Activated CD4-positive, alpha-beta T cell treated with anti-CD3 and anti-CD28 coated beads, Interleukin-2, amount 10 ng/mL, durations not matched to agents 7 days and 5 days (primary cell): ENCODE results near the gene ASTN2. TPM values are rescaled to one million over a fixed set of nuclear protein-coding genes. Genes with fewer than 3 reads are reported as not detected.

Source experiments
- CTCF ChIA-PET: fragments of 350-600 bp; sonication (Branson Sonifier 250); formaldehyde crosslinking; loops from one replicate; lab custom pipeline; 2021; ENCODE audit warnings: antibody characterized with exemption; lab: Charles Lee
- POLR2A ChIA-PET: fragments of 350-600 bp; sonication (Branson Sonifier 250); formaldehyde crosslinking; loops from one replicate; lab custom pipeline; 2021; ENCODE audit warnings: antibody characterized with exemption; lab: Charles Lee
- DNase-seq: peaks from one replicate; pipeline ENCODE4 v3.0.0-alpha.2; 2020
- H3K27ac Mint-ChIP-seq: one replicate; pipeline ENCODE4 v1.8.0; 2021; ENCODE audit warnings: mild to moderate bottlenecking, moderate library complexity, mixed read lengths
- H3K27me3 Mint-ChIP-seq: one replicate; pipeline ENCODE4 v1.8.0; 2021; ENCODE audit warnings: mixed read lengths
- H3K36me3 Mint-ChIP-seq: one replicate; pipeline ENCODE4 v1.8.0; 2021; ENCODE audit warnings: low read depth, mixed read lengths
- H3K4me1 Mint-ChIP-seq: one replicate; pipeline ENCODE4 v1.8.0; 2021; ENCODE audit warnings: mixed read lengths
- H3K4me3 Mint-ChIP-seq: one replicate; pipeline ENCODE4 v1.8.0; 2021; ENCODE audit warnings: mild to moderate bottlenecking, moderate library complexity, mixed read lengths
- H3K9me3 Mint-ChIP-seq: one replicate; pipeline ENCODE4 v1.8.0; 2021; ENCODE audit warnings: mixed read lengths
- total RNA-seq, 2 experiments: library from RNA; stranded (reverse); gene quantifications; one replicate each; pipeline ENCODE4 v1.2.3, GENCODE V29; 2021

The ASTN2 gene
- total RNA-seq, 2 experiments from 2014 or later = 3.2 to 4.1 TPM

- Mint-ChIP-seq H3K27ac (no peak overlapping the region), H3K27me3 (no peaks in the 10 kb centered on the region), H3K4me3 (no peak overlapping the region), H3K4me1 (no peaks in the 10 kb centered on the region), H3K36me3 (no peaks in the 10 kb centered on the region), H3K9me3 (peaks cover 3% of the 10 kb centered on the region)
- POLR2A ChIA-PET = no interaction called here
- DNase-seq = no peak
- CTCF ChIA-PET = interaction anchor here (1.3 kb wide), 1 partner anchor 11 kb away, joined by 3 read pairs; no protein-coding TSS in a partner anchor
Observed at GRCh38 chr9:117145811-117146490, 268.9 kb downstream of the ASTN2 start.

- H3K36me3 Mint-ChIP-seq = no peaks in the 10 kb centered on the region
- H3K9me3 Mint-ChIP-seq = peaks cover 3% of the 10 kb centered on the region
- no peaks in the 10 kb centered on the region for H3K4me1 Mint-ChIP-seq
- no peaks in the 10 kb centered on the region for H3K27me3 Mint-ChIP-seq
- CTCF ChIA-PET = interaction anchor here (1.3 kb wide), 1 partner anchor 10 kb away, joined by 3 read pairs; no protein-coding TSS in a partner anchor
- POLR2A ChIA-PET = no interaction called here
- H3K27ac Mint-ChIP-seq = no peak overlapping the region
- no peak overlapping the region for H3K4me3 Mint-ChIP-seq
- no peak for DNase-seq
Observed at GRCh38 chr9:117145081-117145480, 269.8 kb downstream of the ASTN2 start.

GRCh38 chr9:117138231-117138630 lies 276.6 kb downstream of the ASTN2 start:
- ChIA-PET POLR2A (no interaction called here), CTCF (no interaction called here)
- no peak overlapping the region for H3K4me3 Mint-ChIP-seq
- H3K9me3 Mint-ChIP-seq = peaks cover 3% of the 10 kb centered on the region
- H3K36me3 Mint-ChIP-seq = no peaks in the 10 kb centered on the region
- no peak for DNase-seq
- no peaks in the 10 kb centered on the region for H3K4me1 Mint-ChIP-seq
- no peaks in the 10 kb centered on the region for H3K27me3 Mint-ChIP-seq
- H3K27ac Mint-ChIP-seq = no peak overlapping the region

DNA sequence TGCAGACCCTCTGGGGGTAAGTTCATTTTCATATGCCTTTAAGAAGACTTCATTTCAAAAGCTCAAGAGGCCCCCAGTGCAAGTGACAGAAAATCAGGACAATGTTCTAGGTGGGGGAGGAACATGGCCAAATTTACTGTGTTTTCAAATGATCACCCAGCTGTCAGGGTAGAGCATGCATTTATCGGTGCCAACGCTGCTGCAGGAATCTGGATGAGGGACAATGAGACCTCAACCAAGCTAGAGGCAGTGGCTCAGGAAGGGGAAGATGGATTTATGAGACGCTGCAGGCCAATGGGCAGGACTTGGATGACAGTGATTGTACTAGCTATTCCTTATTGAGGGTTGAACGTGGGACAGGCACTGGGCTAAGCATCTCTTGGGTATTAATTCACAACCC lies 278.4 kb downstream of the ASTN2 start:
- Mint-ChIP-seq H3K4me1 (no peaks in the 10 kb centered on the region), H3K27me3 (no peaks in the 10 kb centered on the region), H3K27ac (no peak overlapping the region), H3K4me3 (no peak overlapping the region), H3K36me3 (no peaks in the 10 kb centered on the region), H3K9me3 (no peaks in the 10 kb centered on the region)
- DNase-seq = no peak
- CTCF ChIA-PET = no interaction called here
- POLR2A ChIA-PET = no interaction called here

DNA sequence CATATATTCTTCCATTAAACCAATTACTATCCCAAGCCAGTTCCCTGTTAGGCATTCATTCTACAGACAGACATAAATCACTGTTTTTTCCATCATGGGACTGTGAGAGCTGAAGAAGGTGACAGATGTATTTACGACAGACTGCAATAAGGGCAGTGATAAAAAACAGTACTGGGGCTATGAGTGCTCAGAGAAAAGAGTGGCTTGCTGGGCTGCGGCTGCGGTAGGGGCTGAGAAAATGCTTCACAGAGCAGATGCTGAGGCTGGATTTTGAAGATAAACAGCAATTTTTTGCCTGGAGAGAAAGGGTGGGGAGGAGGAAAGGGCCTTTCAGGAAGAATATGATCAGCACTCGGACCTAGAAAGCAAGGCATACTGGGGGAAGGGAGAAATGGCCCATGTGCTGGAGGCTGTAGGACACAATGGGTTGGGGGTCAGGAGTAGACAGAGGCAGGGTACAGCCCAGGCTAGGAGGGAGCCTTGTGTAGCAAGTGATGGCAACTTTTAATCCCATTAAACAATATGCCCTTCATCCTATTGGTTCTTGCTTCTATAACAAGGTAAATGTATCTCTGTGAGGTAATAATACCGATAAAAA lies 279.3 kb downstream of the ASTN2 start:
- no peak overlapping the region for H3K4me3 Mint-ChIP-seq
- CTCF ChIA-PET = interaction anchor here (0.9 kb wide), 1 partner anchor 10 kb away, joined by 3 read pairs; no protein-coding TSS in a partner anchor
- H3K4me1 Mint-ChIP-seq = no peaks in the 10 kb centered on the region
- no peak for DNase-seq
- POLR2A ChIA-PET = no interaction called here
- H3K36me3 Mint-ChIP-seq = no peaks in the 10 kb centered on the region
- H3K27ac Mint-ChIP-seq = no peak overlapping the region
- H3K27me3 Mint-ChIP-seq = no peaks in the 10 kb centered on the region
- H3K9me3 Mint-ChIP-seq = no peaks in the 10 kb centered on the region

GRCh38 chr9:117134826-117135500 lies 279.9 kb downstream of the ASTN2 start:
- ChIA-PET CTCF (interaction anchor here (0.9 kb wide), 1 partner anchor 11 kb away, joined by 3 read pairs; no protein-coding TSS in a partner anchor), POLR2A (no interaction called here)
- DNase-seq = no peak
- Mint-ChIP-seq H3K4me3 (no peak overlapping the region), H3K4me1 (no peaks in the 10 kb centered on the region), H3K27ac (no peak overlapping the region), H3K9me3 (no peaks in the 10 kb centered on the region), H3K27me3 (no peaks in the 10 kb centered on the region), H3K36me3 (no peaks in the 10 kb centered on the region)

DNA sequence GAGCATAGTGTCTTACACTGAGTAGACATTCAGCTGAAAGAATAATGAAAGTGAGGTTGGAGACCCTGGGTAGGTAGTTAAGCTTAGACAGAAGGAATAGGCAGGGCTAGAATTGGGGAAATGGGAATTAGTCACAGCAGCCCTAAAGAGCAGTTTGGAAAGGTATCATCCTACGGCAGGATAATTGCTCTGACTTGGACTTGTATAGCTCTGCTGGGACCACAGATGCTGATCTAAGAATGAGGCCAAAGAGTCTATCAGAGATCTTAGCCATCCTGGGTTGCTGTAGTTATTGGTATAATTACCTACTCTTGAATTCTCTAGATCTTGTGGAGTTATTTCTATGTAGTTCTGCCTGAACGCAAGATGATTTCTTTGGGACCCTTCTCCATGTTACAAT lies 288.0 kb downstream of the ASTN2 start:
- Mint-ChIP-seq H3K36me3 (no peaks in the 10 kb centered on the region), H3K27me3 (no peaks in the 10 kb centered on the region), H3K9me3 (no peaks in the 10 kb centered on the region), H3K4me3 (no peak overlapping the region), H3K27ac (no peak overlapping the region), H3K4me1 (no peaks in the 10 kb centered on the region)
- CTCF ChIA-PET = no interaction called here
- DNase-seq = no peak
- POLR2A ChIA-PET = no interaction called here

DNA sequence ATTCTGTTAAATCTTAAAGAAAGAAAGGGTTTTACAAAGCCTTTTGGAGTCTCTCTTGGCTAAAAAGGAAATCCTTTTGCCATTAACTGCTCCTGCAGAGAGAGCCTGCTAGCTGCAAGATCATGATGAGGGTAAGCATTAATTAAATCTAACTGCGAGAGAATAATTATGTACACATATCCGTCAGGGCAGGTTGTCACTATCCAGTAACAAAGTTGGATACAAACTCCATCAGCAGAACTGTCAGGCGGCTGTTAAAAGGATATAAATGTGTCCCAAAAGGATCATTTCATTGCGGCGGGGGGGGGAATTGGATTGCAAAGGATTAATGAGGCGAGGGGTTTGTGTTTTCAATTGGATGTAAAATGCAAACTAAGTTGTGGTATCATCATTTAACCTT lies 289.3 kb downstream of the ASTN2 start:
- peaks cover 4% of the 10 kb centered on the region for H3K9me3 Mint-ChIP-seq
- no peaks in the 10 kb centered on the region for H3K27me3 Mint-ChIP-seq
- no peaks in the 10 kb centered on the region for H3K36me3 Mint-ChIP-seq
- DNase-seq = no peak
- H3K27ac Mint-ChIP-seq = no peak overlapping the region
- no peaks in the 10 kb centered on the region for H3K4me1 Mint-ChIP-seq
- H3K4me3 Mint-ChIP-seq = no peak overlapping the region
- ChIA-PET CTCF (no interaction called here), POLR2A (no interaction called here)

DNA sequence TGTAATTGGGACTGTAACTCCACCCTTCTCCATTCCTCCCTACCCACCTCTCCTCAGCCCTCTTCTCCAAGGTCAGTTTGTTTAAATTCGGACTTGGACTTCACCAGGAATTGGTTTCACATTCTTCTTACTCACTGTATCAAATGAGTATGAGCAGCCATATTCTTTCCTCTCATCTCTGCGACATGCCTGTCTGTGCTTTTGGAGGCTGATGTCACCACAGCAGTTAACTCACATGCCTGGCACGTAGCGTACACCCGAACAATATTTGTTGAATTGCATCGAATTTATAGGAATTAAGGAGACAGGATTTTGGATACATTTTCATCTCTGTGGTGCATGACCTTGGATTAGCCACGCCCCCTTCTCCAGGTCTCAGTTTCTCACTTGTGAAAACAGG lies 291.1 kb downstream of the ASTN2 start:
- Mint-ChIP-seq H3K27ac (no peak overlapping the region), H3K4me1 (no peaks in the 10 kb centered on the region), H3K27me3 (no peaks in the 10 kb centered on the region), H3K4me3 (no peak overlapping the region), H3K9me3 (peaks cover 4% of the 10 kb centered on the region), H3K36me3 (no peaks in the 10 kb centered on the region)
- POLR2A ChIA-PET = no interaction called here
- CTCF ChIA-PET = no interaction called here
- DNase-seq = no peak

- ChIA-PET CTCF (no interaction called here), POLR2A (no interaction called here)
- no peaks in the 10 kb centered on the region for H3K36me3 Mint-ChIP-seq
- H3K4me1 Mint-ChIP-seq = no peaks in the 10 kb centered on the region
- no peak for DNase-seq
- no peak overlapping the region for H3K27ac Mint-ChIP-seq
- no peaks in the 10 kb centered on the region for H3K27me3 Mint-ChIP-seq
- no peak overlapping the region for H3K4me3 Mint-ChIP-seq
- peaks cover 4% of the 10 kb centered on the region for H3K9me3 Mint-ChIP-seq
Observed at GRCh38 chr9:117122953-117123352, 291.9 kb downstream of the ASTN2 start.

DNA sequence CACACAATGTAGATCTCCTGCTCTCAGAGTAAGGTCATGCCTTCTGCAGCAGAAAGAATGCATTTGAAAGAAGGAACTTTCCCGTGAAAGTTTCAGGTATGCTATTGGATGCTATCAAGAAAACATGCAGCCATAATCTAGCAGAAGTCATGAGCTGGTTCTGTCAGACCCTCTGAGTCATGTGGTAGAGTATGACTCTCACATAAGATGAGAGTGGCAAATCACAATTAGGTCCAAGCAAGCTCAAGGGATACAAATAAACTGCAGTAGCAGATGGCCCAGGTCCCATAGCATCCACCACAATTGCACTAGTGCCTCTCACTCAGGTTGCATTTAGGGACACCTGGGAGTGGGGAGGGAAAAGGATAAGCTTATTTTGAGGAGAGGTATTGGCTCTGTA lies 292.8 kb downstream of the ASTN2 start:
- Mint-ChIP-seq H3K36me3 (no peaks in the 10 kb centered on the region), H3K4me1 (no peaks in the 10 kb centered on the region), H3K27ac (no peak overlapping the region), H3K4me3 (no peak overlapping the region), H3K9me3 (peaks cover 4% of the 10 kb centered on the region), H3K27me3 (no peaks in the 10 kb centered on the region)
- POLR2A ChIA-PET = no interaction called here
- CTCF ChIA-PET = no interaction called here
- DNase-seq = no peak

GRCh38 chr9:117121316-117121715 lies 293.5 kb downstream of the ASTN2 start:
- no peaks in the 10 kb centered on the region for H3K36me3 Mint-ChIP-seq
- ChIA-PET POLR2A (no interaction called here), CTCF (no interaction called here)
- H3K9me3 Mint-ChIP-seq = peaks cover 4% of the 10 kb centered on the region
- no peaks in the 10 kb centered on the region for H3K27me3 Mint-ChIP-seq
- H3K4me1 Mint-ChIP-seq = no peaks in the 10 kb centered on the region
- no peak overlapping the region for H3K4me3 Mint-ChIP-seq
- H3K27ac Mint-ChIP-seq = no peak overlapping the region
- no peak for DNase-seq

- Mint-ChIP-seq H3K27ac (no peak overlapping the region), H3K4me1 (no peaks in the 10 kb centered on the region), H3K9me3 (peaks cover 4% of the 10 kb centered on the region), H3K27me3 (no peaks in the 10 kb centered on the region), H3K4me3 (no peak overlapping the region), H3K36me3 (no peaks in the 10 kb centered on the region)
- no peak for DNase-seq
- ChIA-PET CTCF (no interaction called here), POLR2A (no interaction called here)
Observed at GRCh38 chr9:117120061-117120460, 294.8 kb downstream of the ASTN2 start.
